Body of pancreas (tissue), 4 donors: ENCODE data around the gene FHOD3.

Source experiments
- POLR2A ChIP-seq, 3 donors: fragments of 450-650 bp; IDR thresholded peaks; one replicate each; pipeline ENCODE4 v1.6.1; 2016; ENCODE audit warnings: antibody characterized with exemption in 3 of 3, mild to moderate bottlenecking in 2 of 3
- TF ChIP-seq, protein P1 (sequence below), 7 experiments: fragments of 450-650 bp in 4 of 7; fragments of 200-600 bp in 3 of 7; sonication (generic) in 3 of 7; IDR thresholded peaks; one replicate each; pipeline ENCODE4 v1.5.1; 2016 to 2019; ENCODE audit warnings: antibody characterized with exemption in 7 of 7

DNA sequence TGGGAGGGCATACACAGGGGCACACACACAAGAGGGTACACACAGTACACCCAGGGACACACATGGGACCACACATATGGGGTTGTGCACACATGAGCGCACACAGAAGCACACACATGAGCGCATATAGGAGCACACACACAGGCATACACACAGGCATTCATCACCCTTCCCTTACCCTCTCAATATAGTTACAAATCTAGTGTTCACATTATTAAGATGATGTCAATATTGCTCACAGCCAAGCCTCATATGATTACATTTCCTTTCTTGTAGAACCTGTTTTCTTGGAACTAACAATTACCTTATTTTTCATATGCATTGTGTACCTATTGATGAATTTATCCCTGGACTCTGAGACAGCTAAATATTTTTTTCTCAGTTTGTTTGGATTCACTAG is 156.7 kb downstream of the FHOD3 start:
- TF ChIP-seq, protein P1, sequence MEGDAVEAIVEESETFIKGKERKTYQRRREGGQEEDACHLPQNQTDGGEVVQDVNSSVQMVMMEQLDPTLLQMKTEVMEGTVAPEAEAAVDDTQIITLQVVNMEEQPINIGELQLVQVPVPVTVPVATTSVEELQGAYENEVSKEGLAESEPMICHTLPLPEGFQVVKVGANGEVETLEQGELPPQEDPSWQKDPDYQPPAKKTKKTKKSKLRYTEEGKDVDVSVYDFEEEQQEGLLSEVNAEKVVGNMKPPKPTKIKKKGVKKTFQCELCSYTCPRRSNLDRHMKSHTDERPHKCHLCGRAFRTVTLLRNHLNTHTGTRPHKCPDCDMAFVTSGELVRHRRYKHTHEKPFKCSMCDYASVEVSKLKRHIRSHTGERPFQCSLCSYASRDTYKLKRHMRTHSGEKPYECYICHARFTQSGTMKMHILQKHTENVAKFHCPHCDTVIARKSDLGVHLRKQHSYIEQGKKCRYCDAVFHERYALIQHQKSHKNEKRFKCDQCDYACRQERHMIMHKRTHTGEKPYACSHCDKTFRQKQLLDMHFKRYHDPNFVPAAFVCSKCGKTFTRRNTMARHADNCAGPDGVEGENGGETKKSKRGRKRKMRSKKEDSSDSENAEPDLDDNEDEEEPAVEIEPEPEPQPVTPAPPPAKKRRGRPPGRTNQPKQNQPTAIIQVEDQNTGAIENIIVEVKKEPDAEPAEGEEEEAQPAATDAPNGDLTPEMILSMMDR (IDR thresholded peaks at IDR 0.05), result no peak
- TF ChIP-seq POLR2A (IDR thresholded peaks at IDR 0.05), result no peak
